Sigmoid colon (tissue), 7 donors: ENCODE results near the gene ADAM19. TPM values are rescaled to one million over a fixed set of nuclear protein-coding genes. Genes with fewer than 3 reads are reported as not detected.

Experiments
- DNase-seq: peaks from one replicate; pipeline ENCODE4 v3.0.0-alpha.2; 2019
- H3K27ac ChIP-seq, 4 donors: fragments of 200-600 bp; sonication (generic); one replicate each; pipeline ENCODE4 v1.5.1; 2016 to 2019; ENCODE audit warnings: mild to moderate bottlenecking in 1 of 4
- H3K27me3 ChIP-seq, 3 donors: fragments of 200-600 bp; sonication (generic); one replicate each; pipeline ENCODE4 v1.5.1; 2019; ENCODE audit warnings: mild to moderate bottlenecking in 1 of 3
- H3K36me3 ChIP-seq, 4 donors: fragments of 200-600 bp; sonication (generic); one replicate each; pipeline ENCODE4 v1.5.1; 2016 to 2019
- H3K4me1 ChIP-seq, 4 donors: fragments of 200-600 bp; sonication (generic); one replicate each; pipeline ENCODE4 v1.5.1; 2017 to 2019
- H3K4me3 ChIP-seq, 4 donors: fragments of 200-600 bp; sonication (generic); one replicate each; pipeline ENCODE4 v1.5.1; 2017 to 2019; ENCODE audit warnings: mild to moderate bottlenecking in 2 of 4, moderate library complexity in 1 of 4
- H3K9me3 ChIP-seq, 4 donors: fragments of 200-600 bp in 3 of 4; sonication (generic) in 3 of 4; one replicate each; pipeline versions ENCODE4 v1.5.1 to v1.6.1; 2013 to 2019
- CTCF ChIP-seq, 4 experiments: fragments of 450-650 bp in 3 of 4; fragments of 200-600 bp in 1 of 4; IDR thresholded peaks; one replicate each; pipeline ENCODE4 v1.5.1; 2016 to 2019; ENCODE audit warnings: antibody characterized with exemption in 4 of 4, mild to moderate bottlenecking in 3 of 4, moderate library complexity in 2 of 4
- EP300 ChIP-seq, 4 donors: sonication (generic); formaldehyde crosslinking; IDR thresholded peaks; one replicate each; pipeline ENCODE4 v1.6.1; 2017; ENCODE audit warnings: antibody characterized with exemption in 4 of 4
- POLR2A ChIP-seq, 2 donors: fragments of 450-650 bp; IDR thresholded peaks; one replicate each; pipeline ENCODE4 v1.6.1; 2016; ENCODE audit warnings: antibody characterized with exemption in 2 of 2, mild to moderate bottlenecking in 2 of 2, moderate library complexity in 2 of 2
- POLR2AphosphoS5 ChIP-seq, 4 donors: sonication (generic); formaldehyde crosslinking; IDR thresholded peaks; one replicate each; pipeline ENCODE4 v1.6.1; 2017; ENCODE audit warnings: antibody characterized with exemption in 4 of 4
- WGBS, 2 donors: extraction: QIAGEN DNeasy Blood & Tissue Kit; methylation state at CpG; one replicate each; pipeline ENCODE4 v1.1.7; 2013; 5-methylcytosine and 5-hydroxymethylcytosine counted together
- intact Hi-C: fragments of 100-400 bp; cut with DNase I; formaldehyde crosslinking; loops from one replicate; pipeline ENCODE4 v1.15.1; 2023
- polyA plus RNA-seq, 3 donors: library from polyadenylated mRNA; stranded (reverse); fragments of 200-250 nt; gene quantifications; one replicate each; pipeline ENCODE4 v1.2.3, GENCODE V29; 2013
- total RNA-seq, 4 donors: library from RNA; depleted of rRNA; stranded (reverse); fragments of >200 nt; gene quantifications; one replicate each; pipeline ENCODE4 v1.1.0, GENCODE V29; 2016
- donor health status: healthy with polysubstance abuse.
- donor health status: Bipolar disorder and iron deficiency.
- donor health status: healthy.

ADAM19 gene
- total and polyA plus RNA-seq, 7 donors = 1.2 to 53.2 (median 18.8) TPM

- intact Hi-C loops = loop anchor here (2.0 kb wide), 1 partner anchor 58 kb away; the partner anchor contains the start of gene ADAM19
- Histone ChIP-seq H3K4me1 (peaks cover 0 to 64% (median 61%) of the 10 kb centered on the region in 4 donors), H3K36me3 (peaks cover 0 to 36% (median 12%) of the 10 kb centered on the region in 4 donors), H3K4me3 (no peak overlapping the region), H3K9me3 (no peaks in the 10 kb centered on the region), H3K27me3 (no peaks in the 10 kb centered on the region), H3K27ac (peak overlapping the region; percentile 77 to 95 (median 84))
- DNase-seq = peak; percentile 88
- WGBS, 2 donors = 68 to 70% methylated on average over 5 of the region's 5 CpGs
- TF ChIP-seq EP300 (IDR thresholded peaks at IDR 0.05) (peak in 3 of 4 donors; percentile 38 to 74 (median 60)), POLR2AphosphoS5 (IDR thresholded peaks at IDR 0.05) (peak in 3 of 4 donors; percentile 73 to 74 (median 73)), CTCF (IDR thresholded peaks at IDR 0.05) (no peak)
Observed at GRCh38 chr5:157516626-157517325, 58.8 kb downstream of the ADAM19 start.

DNA sequence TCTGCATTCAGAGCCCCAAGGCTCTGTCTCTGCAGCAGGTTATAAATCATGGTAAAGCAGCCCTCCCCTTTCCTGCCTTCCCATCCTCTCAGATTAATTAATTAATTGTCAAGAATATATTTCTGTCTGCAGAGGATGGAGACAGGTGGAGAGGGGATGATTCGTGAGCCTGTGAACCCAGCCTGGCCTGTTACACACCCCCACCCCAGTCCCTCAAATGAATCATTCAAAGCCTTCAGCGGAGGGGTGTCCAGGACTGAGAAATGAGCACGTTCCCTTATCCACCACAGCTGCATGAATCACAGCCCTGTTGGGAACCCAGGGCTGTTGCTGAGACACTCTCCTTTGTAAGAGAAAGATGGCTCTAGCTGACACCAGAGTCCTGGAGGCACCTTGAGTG, 59.6 kb downstream of the ADAM19 start:
- 70 to 78% methylated on average over 3 of the region's 3 CpGs for WGBS, 2 donors
- DNase-seq = no peak

GRCh38 chr5:157514974-157515373, 60.6 kb downstream of the ADAM19 start:
- no peak for TF ChIP-seq EP300 (IDR thresholded peaks at IDR 0.05)
- no peak for TF ChIP-seq POLR2A (IDR thresholded peaks at IDR 0.05)
- no peak for TF ChIP-seq POLR2AphosphoS5 (IDR thresholded peaks at IDR 0.05)
- no peak for TF ChIP-seq CTCF (IDR thresholded peaks at IDR 0.05)
- peaks cover 0 to 36% (median 12%) of the 10 kb centered on the region in 4 donors for H3K36me3 ChIP-seq
- peak overlapping the region; percentile 77 to 95 (median 84) for H3K27ac ChIP-seq
- DNase-seq = no peak
- 98 to 100% methylated on average over 2 of the region's 2 CpGs for WGBS, 2 donors
- peaks cover 0 to 66% (median 57%) of the 10 kb centered on the region in 4 donors for H3K4me1 ChIP-seq
- no peaks in the 10 kb centered on the region for H3K27me3 ChIP-seq
- H3K9me3 ChIP-seq = no peaks in the 10 kb centered on the region
- no peak overlapping the region for H3K4me3 ChIP-seq
- intact Hi-C loops = no loop called here

More for the DNA sequence above, 59.6 kb downstream of the ADAM19 start:
- Histone ChIP-seq H3K4me1 (peaks cover 0 to 63% (median 60%) of the 10 kb centered on the region in 4 donors), H3K4me3 (no peak overlapping the region), H3K9me3 (no peaks in the 10 kb centered on the region), H3K27me3 (no peaks in the 10 kb centered on the region), H3K36me3 (peaks cover 0 to 36% (median 12%) of the 10 kb centered on the region in 4 donors), H3K27ac (peak overlapping the region; percentile 77 to 95 (median 84))
- no peak for TF ChIP-seq CTCF (IDR thresholded peaks at IDR 0.05)
- TF ChIP-seq POLR2AphosphoS5 (IDR thresholded peaks at IDR 0.05) = peak in 1 of 4 donors; percentile 14
- intact Hi-C loops = loop anchor here (2.0 kb wide), 1 partner anchor 59 kb away; the partner anchor contains the start of gene ADAM19

DNA sequence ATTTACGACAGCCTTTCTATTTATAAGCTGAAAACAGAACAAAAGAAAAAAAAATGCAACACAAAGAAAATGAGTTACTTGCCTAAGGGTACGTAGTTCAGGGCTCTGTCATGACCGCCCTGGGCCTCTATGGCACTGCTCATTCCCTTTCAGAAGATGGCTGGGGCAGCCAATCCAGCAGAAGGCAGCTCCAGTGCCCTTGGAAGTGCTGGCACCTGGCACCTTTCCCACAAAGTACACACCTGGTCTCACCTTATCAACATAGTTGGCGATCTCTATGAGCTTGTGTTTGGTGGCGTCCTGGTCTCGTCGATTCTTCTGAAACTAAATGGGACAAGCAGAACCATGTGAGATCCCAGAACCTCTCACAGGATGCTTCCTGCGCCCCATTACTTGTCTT, 62.4 kb downstream of the ADAM19 start:
- intact Hi-C loops = no loop called here
- 47 to 84% methylated on average over 8 of the region's 8 CpGs for WGBS, 2 donors

More for the DNA sequence above, 62.4 kb downstream of the ADAM19 start:
- no peak for TF ChIP-seq POLR2A (IDR thresholded peaks at IDR 0.05)
- no peak for TF ChIP-seq POLR2AphosphoS5 (IDR thresholded peaks at IDR 0.05)
- no peak for TF ChIP-seq CTCF (IDR thresholded peaks at IDR 0.05)
- TF ChIP-seq EP300 (IDR thresholded peaks at IDR 0.05) = no peak
- H3K4me3 ChIP-seq = no peak overlapping the region
- no peak for DNase-seq
- H3K9me3 ChIP-seq = no peaks in the 10 kb centered on the region
- peaks cover 0 to 29% (median 11%) of the 10 kb centered on the region in 4 donors for H3K36me3 ChIP-seq
- no peaks in the 10 kb centered on the region for H3K27me3 ChIP-seq
- H3K4me1 ChIP-seq = peaks cover 0 to 75% (median 58%) of the 10 kb centered on the region in 4 donors
- peak overlapping the region; percentile 76 to 95 (median 84) for H3K27ac ChIP-seq
